Esophagus muscularis mucosa (tissue), 2 donors: ENCODE results near the gene DAZAP1.

ENCODE experiments used
- POLR2A ChIP-seq: fragments of 450-650 bp; IDR thresholded peaks from one replicate; pipeline ENCODE4 v1.6.1; 2017; ENCODE audit warnings: antibody characterized with exemption, moderate library complexity, mild to moderate bottlenecking, low read depth
- POLR2AphosphoS5 ChIP-seq, 2 donors: sonication (generic); formaldehyde crosslinking; IDR thresholded peaks; one replicate each; pipeline ENCODE4 v1.6.1; 2017; ENCODE audit warnings: antibody characterized with exemption in 2 of 2

DNA sequence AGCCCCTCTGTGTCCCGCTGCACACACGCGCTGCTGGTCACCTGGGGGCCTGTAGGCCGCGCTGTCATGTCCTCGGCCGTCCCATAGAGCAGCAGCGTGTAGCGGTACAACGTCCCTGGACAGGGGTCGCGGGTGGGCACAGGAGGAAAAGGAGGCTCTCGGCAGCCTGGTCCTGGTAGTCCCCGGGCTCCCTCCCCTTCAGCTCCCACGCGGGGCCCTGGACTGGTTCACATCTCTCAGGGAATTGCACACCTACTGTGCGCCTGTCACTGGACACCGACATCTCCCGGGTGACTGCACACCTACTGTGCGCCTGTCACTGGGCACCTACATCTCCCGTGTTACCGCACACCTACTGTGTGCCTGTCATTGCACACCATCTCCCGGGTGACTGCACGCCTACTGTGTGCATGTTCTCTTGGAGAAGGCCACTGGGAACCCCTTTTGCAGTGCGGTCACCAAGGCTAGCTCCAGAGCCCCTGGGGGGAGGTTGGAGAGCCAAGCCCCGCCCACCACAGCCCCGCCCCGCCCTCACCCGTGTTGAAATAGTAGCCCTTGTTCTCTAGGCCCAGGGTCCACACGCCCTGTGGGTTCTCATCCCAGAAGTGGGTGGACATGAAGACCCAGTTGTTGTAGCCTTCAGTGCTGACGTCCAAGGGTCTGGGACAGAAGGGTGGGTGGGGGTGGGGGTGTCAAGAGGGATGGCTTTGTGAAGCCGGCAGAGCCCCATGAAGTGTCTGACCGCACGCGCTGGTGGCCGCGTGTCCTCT, 75.2 kb downstream of the DAZAP1 start:
- no peak for TF ChIP-seq POLR2AphosphoS5 (IDR thresholded peaks at IDR 0.05)
- TF ChIP-seq POLR2A: no peak
